Anterior cingulate cortex (tissue), 58 donors: Measurements from ENCODE around the gene SPSB2.

Source experiments
- DNase-seq, 58 donors: peaks; one replicate each; lab custom pipeline; 2025; lab: John Stamatoyannopoulos, UW

SPSB2 gene

DNA sequence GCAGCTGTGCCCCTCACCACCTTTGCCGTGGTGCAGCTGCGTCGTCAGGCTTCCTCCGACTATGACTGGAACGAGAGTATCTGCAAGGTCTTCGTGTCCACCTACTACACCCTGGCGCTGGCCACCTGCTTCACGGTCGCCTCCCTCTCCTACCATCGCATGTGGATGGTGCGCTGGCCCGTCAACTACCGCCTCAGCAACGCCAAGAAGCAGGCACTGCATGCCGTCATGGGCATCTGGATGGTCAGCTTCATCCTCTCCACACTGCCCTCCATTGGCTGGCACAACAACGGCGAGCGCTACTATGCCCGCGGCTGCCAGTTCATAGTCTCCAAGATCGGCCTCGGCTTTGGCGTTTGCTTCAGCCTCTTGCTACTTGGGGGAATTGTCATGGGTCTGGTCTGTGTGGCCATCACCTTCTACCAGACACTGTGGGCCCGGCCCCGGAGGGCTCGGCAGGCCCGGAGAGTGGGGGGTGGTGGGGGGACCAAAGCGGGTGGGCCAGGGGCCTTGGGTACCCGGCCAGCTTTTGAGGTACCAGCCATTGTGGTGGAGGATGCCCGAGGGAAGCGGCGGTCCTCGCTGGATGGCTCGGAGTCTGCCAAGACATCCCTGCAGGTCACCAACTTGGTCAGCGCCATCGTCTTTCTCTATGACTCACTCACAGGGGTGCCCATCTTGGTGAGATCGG lies 48.9 kb downstream of the SPSB2 start:
- peak in 11 of 58 donors; percentile 9 to 49 (median 29) for DNase-seq

GRCh38 chr12:6823182-6824084 lies 49.7 kb downstream of the SPSB2 start:
- peak in 1 of 58 donors; percentile 28 for DNase-seq

DNA sequence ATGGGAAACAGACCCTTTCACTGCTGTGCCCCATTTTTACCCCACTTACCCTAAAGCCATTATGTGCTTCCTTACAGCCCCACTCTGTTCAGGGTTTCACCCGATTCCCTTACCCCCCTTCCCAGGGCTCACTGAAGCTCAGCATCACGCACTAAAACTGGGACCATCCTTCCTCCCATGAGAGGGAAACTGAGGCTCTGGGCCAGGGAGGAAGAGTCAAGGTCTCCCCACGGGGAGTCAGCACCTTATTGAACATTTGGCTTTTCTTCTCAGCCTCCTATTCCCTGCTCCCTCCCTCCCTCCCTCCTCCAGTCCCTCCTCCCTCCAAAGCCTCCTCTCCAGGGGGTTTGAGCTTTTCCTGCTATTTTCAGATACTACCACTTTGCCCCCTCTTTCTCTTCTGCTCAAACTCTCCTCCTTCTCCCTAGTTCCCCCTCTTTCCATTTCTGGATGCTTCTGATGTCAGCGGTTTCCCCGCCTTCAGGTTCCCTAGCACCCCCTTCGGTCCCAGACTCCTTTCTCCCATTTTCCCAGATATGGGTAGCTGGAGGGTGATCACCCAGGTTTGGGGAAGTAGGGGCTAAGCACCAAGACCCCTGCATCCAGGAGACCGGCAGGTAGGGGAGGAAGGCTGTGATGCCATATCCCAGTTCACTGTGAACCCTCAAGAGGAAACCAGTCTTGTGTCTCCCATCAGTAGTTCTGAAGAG lies 50.5 kb downstream of the SPSB2 start:
- peak in 3 of 58 donors; percentile 12 to 33 (median 18) for DNase-seq

DNA sequence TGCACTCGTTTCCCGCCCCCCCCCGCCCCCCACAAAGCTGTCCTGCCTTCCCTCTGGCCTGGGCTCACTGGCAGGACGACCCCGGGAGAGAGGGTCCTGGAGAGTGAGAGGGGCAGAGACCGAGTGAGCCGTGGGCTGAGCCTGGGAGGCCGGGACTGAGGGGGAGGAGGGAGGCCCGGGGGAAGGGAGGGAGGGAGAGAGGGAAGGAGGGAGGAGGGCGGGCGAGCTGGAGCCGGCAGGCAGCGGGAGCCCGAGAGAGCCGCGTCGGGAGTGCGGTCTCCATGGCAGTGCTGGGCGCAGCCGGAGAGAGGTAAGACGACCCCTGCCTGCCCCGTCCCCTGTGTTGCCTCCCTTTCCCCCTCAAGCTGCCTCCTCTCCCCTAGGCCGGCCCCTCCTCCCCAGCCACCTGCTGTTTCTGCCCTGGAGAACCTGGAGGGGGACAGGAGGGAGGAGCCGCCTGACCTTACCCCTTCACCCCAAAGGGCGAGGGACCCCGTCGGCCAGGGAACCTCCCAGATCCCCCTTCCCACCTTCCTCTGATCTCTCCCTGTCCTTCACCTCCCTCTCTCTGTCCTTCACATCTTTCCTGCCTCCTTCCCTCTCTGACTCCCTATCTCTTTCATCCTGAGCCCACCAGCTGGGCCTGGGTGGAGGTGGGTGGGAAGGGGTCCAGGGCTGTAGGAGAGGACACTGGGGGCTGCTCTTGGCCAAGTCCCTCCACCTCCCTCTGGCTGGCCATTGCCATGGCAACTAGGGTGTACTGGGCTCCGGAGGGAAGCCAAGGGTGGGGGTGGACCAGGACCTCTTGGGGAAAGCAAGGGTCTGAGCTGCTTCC lies 51.3 kb downstream of the SPSB2 start, which contains the start of gene GPR162:
GPR162 (plus strand) TSS at position 231 of the 835 bp plus-strand sequence. CDS start 2,078 bp downstream, outside the sequence.
- DNase-seq: peak in 45 of 58 donors; percentile 29 to 91 (median 72)
